SU-DHL-6 (cell line): Measurements from ENCODE around the gene NPBWR2.

Experiments used
- CTCF ChIP-seq: fragments of 200-600 bp; sonication (generic); IDR thresholded peaks from one replicate; pipeline ENCODE4 v1.5.1; 2017; ENCODE audit warnings: antibody characterized with exemption, mild to moderate bottlenecking, low read length, moderate library complexity; ENCODE audit not compliant: insufficient read depth, poor library complexity, severe bottlenecking
- EZH2phosphoT487 ChIP-seq: fragments of 200-600 bp; sonication (generic), shearing (Covaris generic); conservative IDR thresholded peaks from 2 replicates; pipeline ENCODE4 v1.6.1; 2018; ENCODE audit warnings: mild to moderate bottlenecking, antibody characterized with exemption, low read length, moderate library complexity, mixed read lengths

- no peak for TF ChIP-seq CTCF
- no peak for TF ChIP-seq EZH2phosphoT487
These were observed 51.9 kb downstream of the NPBWR2 start for GRCh38 chr20:64055396-64055892.
